HEK293T (cell line): ENCODE results near the gene PDS5B.
"Not testable (repeated sequence)": the region's sequence is repeated elsewhere in the genome, so short reads cannot be mapped to it uniquely, and the experiment has no call there.

Source experiments
- CTCF ChIA-PET: fragments of 350-600 bp; formaldehyde crosslinking; extraction: SDS; loops from one replicate; lab custom pipeline; 2021; ENCODE audit warnings: antibody characterized with exemption, inconsistent platforms; lab: Yijun Ruan, JAX
- POLR2A ChIA-PET: fragments of 350-600 bp; formaldehyde crosslinking; extraction: SDS; loops from one replicate; lab custom pipeline; 2020; ENCODE audit warnings: antibody characterized with exemption, inconsistent platforms; lab: Yijun Ruan, JAX
- DNase-seq: peaks from one replicate; pipeline ENCODE4 v3.0.0; 2012; ENCODE audit warnings: mixed read lengths; ENCODE audit errors: extremely low spot score
- BHLHE40 ChIP-seq: fragments of 450-650 bp; IDR thresholded peaks from 2 replicates; pipeline ENCODE4 v1.6.1; 2016; ENCODE audit warnings: mild to moderate bottlenecking, moderate library complexity, borderline replicate concordance
- CTBP1 ChIP-seq: fragments of 450-650 bp; IDR thresholded peaks from 2 replicates; pipeline ENCODE4 v1.6.1; 2016; ENCODE audit warnings: borderline replicate concordance
- ELF4 ChIP-seq: fragments of 450-650 bp; IDR thresholded peaks from 2 replicates; pipeline ENCODE4 v1.6.1; 2017; ENCODE audit warnings: antibody characterized with exemption
- FOXA1 ChIP-seq: fragments of 450-650 bp; IDR thresholded peaks from 2 replicates; pipeline ENCODE4 v1.6.1; 2016; ENCODE audit warnings: mild to moderate bottlenecking
- FOXM1 ChIP-seq: fragments of 450-650 bp; IDR thresholded peaks from 2 replicates; pipeline ENCODE4 v1.6.1; 2017; ENCODE audit warnings: mild to moderate bottlenecking, borderline replicate concordance
- HDGF ChIP-seq: fragments of 450-650 bp; IDR thresholded peaks from 2 replicates; pipeline ENCODE4 v1.6.1; 2017; ENCODE audit warnings: antibody characterized with exemption, borderline replicate concordance
- L3MBTL2 ChIP-seq: fragments of 450-650 bp; conservative IDR thresholded peaks from 2 replicates; pipeline ENCODE4 v1.6.1; 2016; ENCODE audit warnings: mild to moderate bottlenecking
- LEF1 ChIP-seq: fragments of 450-650 bp; IDR thresholded peaks from 2 replicates; pipeline ENCODE4 v1.6.1; 2017; ENCODE audit warnings: mild to moderate bottlenecking, borderline replicate concordance
- PKNOX1 ChIP-seq: fragments of 450-650 bp; IDR thresholded peaks from 2 replicates; pipeline ENCODE4 v1.6.1; 2016
- SP1 ChIP-seq: fragments of 450-650 bp; IDR thresholded peaks from 2 replicates; pipeline ENCODE4 v1.6.1; 2017
- SUZ12 ChIP-seq: fragments of 450-650 bp; IDR thresholded peaks from 2 replicates; pipeline ENCODE4 v1.6.1; 2016; ENCODE audit warnings: mild to moderate bottlenecking
- TARDBP ChIP-seq: fragments of 450-650 bp; IDR thresholded peaks from 2 replicates; pipeline ENCODE4 v1.6.1; 2016
- ZNF384 ChIP-seq: fragments of 450-650 bp; IDR thresholded peaks from 2 replicates; pipeline ENCODE4 v1.6.1; 2016

Gene PDS5B

GRCh38 chr13:32823597-32823996, 237.3 kb downstream of the PDS5B start:
- TF ChIP-seq FOXA1 (no peak), TARDBP (no peak), LEF1 (no peak), BHLHE40 (no peak), ELF4 (no peak), PKNOX1 (no peak), SUZ12 (no peak), L3MBTL2 (no peak)
- POLR2A ChIA-PET, result no interaction called here
- DNase-seq, result no peak
- CTCF ChIA-PET, result no interaction called here

GRCh38 chr13:32824061-32824460, 237.8 kb downstream of the PDS5B start:
- ChIA-PET CTCF (no interaction called here), POLR2A (no interaction called here)
- DNase-seq, result no peak
- no peak for TF ChIP-seq HDGF
- no peak for TF ChIP-seq LEF1
- no peak for TF ChIP-seq SP1
- TF ChIP-seq ZNF384, result no peak
- TF ChIP-seq ELF4, result no peak
- TF ChIP-seq BHLHE40, result no peak
- TF ChIP-seq CTBP1, result no peak

GRCh38 chr13:32824675-32825074, 238.4 kb downstream of the PDS5B start:
- ChIA-PET CTCF (no interaction called here), POLR2A (no interaction called here)
- no peak for DNase-seq
- no peak for TF ChIP-seq FOXM1
- TF ChIP-seq ELF4, result no peak
- no peak for TF ChIP-seq SP1

- ChIA-PET POLR2A (no interaction called here), CTCF (no interaction called here)
- TF ChIP-seq ZNF384, result no peak
- TF ChIP-seq LEF1, result no peak
- DNase-seq, result no peak
Measured at GRCh38 chr13:32825481-32825880, 239.2 kb downstream of the PDS5B start.

GRCh38 chr13:32826372-32826771, 240.1 kb downstream of the PDS5B start:
- DNase-seq, CTCF ChIA-PET, POLR2A ChIA-PET: not testable (repeated sequence)
